Activated CD4-positive, alpha-beta memory T cell treated with anti-CD3 and anti-CD28 coated beads, Interleukin-2, amount 10 ng/mL, durations not matched to agents 7 days and 5 days (primary cell): ENCODE data around the gene CCDC54. TPM values are rescaled to one million over a fixed set of nuclear protein-coding genes. Genes with fewer than 3 reads are reported as not detected.

Experiments used
- CTCF ChIA-PET: fragments of 350-600 bp; sonication (Branson Sonifier 250); formaldehyde crosslinking; loops from one replicate; lab custom pipeline; 2021; ENCODE audit warnings: antibody characterized with exemption, inconsistent platforms; lab: Charles Lee
- POLR2A ChIA-PET: fragments of 350-600 bp; sonication (Branson Sonifier 250); formaldehyde crosslinking; loops from one replicate; lab custom pipeline; 2021; ENCODE audit warnings: antibody characterized with exemption; lab: Charles Lee
- DNase-seq: peaks from one replicate; pipeline ENCODE4 v3.0.0-alpha.2; 2020
- H3K27ac Mint-ChIP-seq: one replicate; pipeline ENCODE4 v1.8.0; 2021; ENCODE audit warnings: mild to moderate bottlenecking, mixed read lengths
- H3K27me3 Mint-ChIP-seq: one replicate; pipeline ENCODE4 v1.8.0; 2021; ENCODE audit warnings: mixed read lengths
- H3K36me3 Mint-ChIP-seq: one replicate; pipeline ENCODE4 v1.8.0; 2021; ENCODE audit warnings: low read depth, mixed read lengths
- H3K4me1 Mint-ChIP-seq: one replicate; pipeline ENCODE4 v1.8.0; 2021; ENCODE audit warnings: mixed read lengths
- H3K4me3 Mint-ChIP-seq: one replicate; pipeline ENCODE4 v1.8.0; 2021; ENCODE audit warnings: mild to moderate bottlenecking, mixed read lengths
- H3K9me3 Mint-ChIP-seq: one replicate; pipeline ENCODE4 v1.8.0; 2021; ENCODE audit warnings: mixed read lengths
- total RNA-seq, 2 experiments: library from RNA; stranded (reverse); gene quantifications; one replicate each; pipeline ENCODE4 v1.2.3, GENCODE V29; 2021

CCDC54 gene
- total RNA-seq, 2 experiments from 2014 or later, result not detected

- POLR2A ChIA-PET, result interaction anchor here (1.1 kb wide), 1 partner anchor 185 kb away, joined by 3 read pairs; no protein-coding TSS in a partner anchor
- no peaks in the 10 kb centered on the region for H3K9me3 Mint-ChIP-seq
- H3K36me3 Mint-ChIP-seq, result no peaks in the 10 kb centered on the region
- H3K27me3 Mint-ChIP-seq, result peaks cover 21% of the 10 kb centered on the region
- no peak overlapping the region for H3K27ac Mint-ChIP-seq
- H3K4me1 Mint-ChIP-seq, result peaks cover 3% of the 10 kb centered on the region
- no peak overlapping the region for H3K4me3 Mint-ChIP-seq
- CTCF ChIA-PET, result interaction anchor here (0.6 to 3.8 kb wide), 22 partner anchors 9 to 323 kb away, joined by 3 to 41 read pairs (median 3); no protein-coding TSS in a partner anchor
- no peak for DNase-seq
Measured at GRCh38 chr3:107421170-107421792, 44.0 kb downstream of the CCDC54 start.

GRCh38 chr3:107421881-107422280 is 44.6 kb downstream of the CCDC54 start:
- no peak for DNase-seq
- Mint-ChIP-seq H3K4me3 (no peak overlapping the region), H3K36me3 (no peaks in the 10 kb centered on the region), H3K27me3 (peaks cover 23% of the 10 kb centered on the region), H3K4me1 (peaks cover 3% of the 10 kb centered on the region), H3K27ac (no peak overlapping the region), H3K9me3 (no peaks in the 10 kb centered on the region)
- ChIA-PET CTCF (interaction anchor here (0.8 to 3.8 kb wide), 15 partner anchors 9 to 322 kb away, joined by 3 to 41 read pairs (median 4); no protein-coding TSS in a partner anchor), POLR2A (interaction anchor here (1.1 kb wide), 1 partner anchor 186 kb away, joined by 3 read pairs; no protein-coding TSS in a partner anchor)

- no peak overlapping the region for H3K4me3 Mint-ChIP-seq
- POLR2A ChIA-PET, result no interaction called here
- peaks cover 7% of the 10 kb centered on the region for H3K4me1 Mint-ChIP-seq
- DNase-seq, result no peak
- peaks cover 24% of the 10 kb centered on the region for H3K27me3 Mint-ChIP-seq
- no peaks in the 10 kb centered on the region for H3K36me3 Mint-ChIP-seq
- CTCF ChIA-PET, result no interaction called here
- no peaks in the 10 kb centered on the region for H3K9me3 Mint-ChIP-seq
- H3K27ac Mint-ChIP-seq, result no peak overlapping the region
Measured at GRCh38 chr3:107425033-107425432, 47.8 kb downstream of the CCDC54 start.

- no peak overlapping the region for H3K4me3 Mint-ChIP-seq
- no peaks in the 10 kb centered on the region for H3K36me3 Mint-ChIP-seq
- CTCF ChIA-PET, result no interaction called here
- no peak for DNase-seq
- peaks cover 20% of the 10 kb centered on the region for H3K27me3 Mint-ChIP-seq
- H3K27ac Mint-ChIP-seq, result no peak overlapping the region
- H3K9me3 Mint-ChIP-seq, result no peaks in the 10 kb centered on the region
- peaks cover 13% of the 10 kb centered on the region for H3K4me1 Mint-ChIP-seq
- POLR2A ChIA-PET, result no interaction called here
Measured at GRCh38 chr3:107426223-107426622, 49.0 kb downstream of the CCDC54 start.

Other genes with a start within 250 kb of the CCDC54 start
- gene BBX, start 145.5 kb downstream of the CCDC54 start, total RNA-seq, result 10 to 100 TPM; 38.9 to 42.4 TPM